SK-N-SH (cell line): ENCODE measurements around the gene ZNF91. TPM values are rescaled to one million over a fixed set of nuclear protein-coding genes. Genes with fewer than 3 reads are reported as not detected.

Experiments
- CTCF ChIA-PET: fragments of 300-600, 350-600 bp; formaldehyde crosslinking; extraction: SDS; loops from one replicate; lab custom pipeline; 2021; lab: Yijun Ruan, JAX
- POLR2A ChIA-PET: fragments of 350-600 bp; sonication (Branson Sonifier 250); formaldehyde crosslinking; extraction: SDS; loops from one replicate; lab custom pipeline; 2020; ENCODE audit warnings: antibody characterized with exemption, inconsistent platforms; lab: Yijun Ruan, JAX
- DNase-seq: peaks from one replicate; pipeline ENCODE4 v3.0.0; 2012
- H2AFZ ChIP-seq: fragments of 200-600 bp; sonication (generic); 2 replicates; pipeline ENCODE4 v1.8.1; 2016; ENCODE audit warnings: antibody characterized with exemption, mild to moderate bottlenecking, low read depth
- H3F3A ChIP-seq: fragments of 200-600 bp; sonication (generic); replicated peaks from 2 replicates; pipeline ENCODE3; 2016; ENCODE audit warnings: antibody characterized with exemption, mild to moderate bottlenecking; ENCODE audit not compliant: insufficient read depth
- H3K27ac ChIP-seq, 2 experiments: fragments of 200-500 bp in 1 of 2; fragments of 200-600 bp in 1 of 2; sonication (Bioruptor generic) in 1 of 2; sonication (generic), shearing (Covaris generic) in 1 of 2; 2 replicates each; pipeline versions ENCODE4 v1.5.1 to v1.6.1; 2014 to 2016; ENCODE audit warnings: low read depth in 2 of 2, inconsistent platforms in 1 of 2, low read length in 1 of 2, mild to moderate bottlenecking in 1 of 2, mixed read lengths in 1 of 2
- H3K27me3 ChIP-seq: fragments of 200-600 bp; sonication (generic), shearing (Covaris generic); 2 replicates; pipeline ENCODE4 v1.6.1; 2016; ENCODE audit warnings: mixed run types; ENCODE audit not compliant: insufficient read depth
- H3K36me3 ChIP-seq, 2 experiments: fragments of 200-500 bp in 1 of 2; fragments of 200-600 bp in 1 of 2; sonication (Bioruptor generic) in 1 of 2; sonication (generic) in 1 of 2; replicated peaks in 1 of 2; 2 replicates each; pipeline versions ENCODE3 to v1.5.1; 2014 to 2016; ENCODE audit warnings: low read length in 1 of 2, mild to moderate bottlenecking in 1 of 2; ENCODE audit not compliant: insufficient read depth in 2 of 2, control insufficient read depth in 1 of 2
- H3K4me1 ChIP-seq, 2 experiments: fragments of 200-500 bp in 1 of 2; fragments of 200-600 bp in 1 of 2; sonication (Bioruptor generic) in 1 of 2; sonication (generic), shearing (Covaris generic) in 1 of 2; 2 replicates each; pipeline versions ENCODE4 v1.5.1 to v1.6.1; 2014 to 2016; ENCODE audit warnings: low read depth in 1 of 2, low read length in 1 of 2, mixed run types in 1 of 2; ENCODE audit not compliant: insufficient read depth in 2 of 2, control insufficient read depth in 1 of 2
- H3K4me2 ChIP-seq: fragments of 200-600 bp; sonication (generic), shearing (Covaris generic); 2 replicates; pipeline ENCODE4 v1.6.1; 2017; ENCODE audit warnings: mixed run types
- H3K4me3 ChIP-seq, 2 experiments: fragments of 200-500 bp in 1 of 2; fragments of 200-600 bp in 1 of 2; sonication (Bioruptor generic) in 1 of 2; sonication (generic), shearing (Covaris generic) in 1 of 2; 2 replicates each; pipeline versions ENCODE4 v1.5.1 to v1.8.1; 2014 to 2016; ENCODE audit warnings: low read depth in 2 of 2, inconsistent platforms in 1 of 2, low read length in 1 of 2, mild to moderate bottlenecking in 1 of 2, mixed read lengths in 1 of 2, moderate library complexity in 1 of 2
- H3K79me2 ChIP-seq: fragments of 200-600 bp; sonication (generic); 2 replicates; pipeline ENCODE4 v1.8.1; 2017; ENCODE audit warnings: mild to moderate bottlenecking; ENCODE audit not compliant: insufficient read depth
- H3K9ac ChIP-seq: fragments of 200-600 bp; sonication (generic); 2 replicates; pipeline ENCODE4 v1.6.1; 2017; ENCODE audit warnings: mixed run types
- H3K9me2 ChIP-seq: fragments of 200-600 bp; sonication (generic); 2 replicates; pipeline ENCODE4 v1.6.1; 2017; ENCODE audit warnings: mixed run types
- H3K9me3 ChIP-seq: fragments of 200-600 bp; sonication (generic); 2 replicates; pipeline ENCODE4 v1.6.1; 2017; ENCODE audit warnings: mixed run types, mild to moderate bottlenecking, moderate library complexity
- H4K20me1 ChIP-seq: fragments of 200-600 bp; sonication (generic); 2 replicates; pipeline ENCODE4 v1.6.1; 2017; ENCODE audit warnings: mild to moderate bottlenecking, mixed run types; ENCODE audit not compliant: insufficient read depth
- CHD2 ChIP-seq: fragments of 150-350 bp; IDR thresholded peaks from 2 replicates; pipeline ENCODE4 v1.6.1; 2018; ENCODE audit warnings: low read length; ENCODE audit not compliant: partially characterized antibody
- CTCF ChIP-seq: fragments of 200-600 bp; sonication (generic); IDR thresholded peaks from 2 replicates; pipeline ENCODE4 v1.6.1; 2017; ENCODE audit warnings: antibody characterized with exemption, mild to moderate bottlenecking, moderate library complexity
- EZH2phosphoT487 ChIP-seq: fragments of 200-600 bp; sonication (generic); IDR thresholded peaks from 2 replicates; pipeline ENCODE4 v1.6.1; 2017; ENCODE audit warnings: low read depth, mixed run types, mild to moderate bottlenecking, antibody characterized with exemption, moderate library complexity, borderline replicate concordance
- FOSL2 ChIP-seq: IDR thresholded peaks from 2 replicates; pipeline ENCODE4 v1.4.0; 2012; ENCODE audit warnings: low read depth, mild to moderate bottlenecking, moderate library complexity, borderline replicate concordance
- IRF3 ChIP-seq: fragments of 150-350 bp; IDR thresholded peaks from 2 replicates; pipeline ENCODE4 v1.6.1; 2016; ENCODE audit warnings: mild to moderate bottlenecking, low read depth, low read length
- JUND ChIP-seq: IDR thresholded peaks from 2 replicates; pipeline ENCODE4 v1.4.0; 2012
- MEF2A ChIP-seq: IDR thresholded peaks from 2 replicates; pipeline ENCODE4 v1.4.0; 2012; ENCODE audit warnings: low read depth, borderline replicate concordance
- MXI1 ChIP-seq: IDR thresholded peaks from 2 replicates; pipeline ENCODE4 v1.6.1; 2012; ENCODE audit warnings: mild to moderate bottlenecking, low read depth, low read length, improper control_type of control experiment
- PBX3 ChIP-seq: IDR thresholded peaks from 2 replicates; pipeline ENCODE4; 2012
- REST ChIP-seq: IDR thresholded peaks from 2 replicates; pipeline ENCODE4 v1.6.1; 2012; ENCODE audit warnings: mild to moderate bottlenecking, low read depth, low read length, moderate library complexity
- RXRA ChIP-seq: IDR thresholded peaks from 2 replicates; pipeline ENCODE4 v1.4.0; 2012; ENCODE audit warnings: low read depth, mild to moderate bottlenecking, borderline replicate concordance
- SIN3A ChIP-seq: IDR thresholded peaks from 2 replicates; pipeline ENCODE4 v1.6.1; 2012; ENCODE audit warnings: low read depth, mild to moderate bottlenecking, low read length, moderate library complexity, borderline replicate concordance
- TEAD4 ChIP-seq: IDR thresholded peaks from 2 replicates; pipeline ENCODE4 v1.4.0; 2012; ENCODE audit warnings: mild to moderate bottlenecking, borderline replicate concordance; ENCODE audit not compliant: insufficient read depth
- USF1 ChIP-seq: IDR thresholded peaks from 2 replicates; pipeline ENCODE4 v1.4.0; 2012; ENCODE audit warnings: low read depth, borderline replicate concordance
- YY1 ChIP-seq: IDR thresholded peaks from 2 replicates; pipeline ENCODE4 v1.4.0; 2012; ENCODE audit warnings: low read depth, mild to moderate bottlenecking
- WGBS: methylation state at CpG from one replicate; pipeline ENCODE4 v1.1.6; 2017; ENCODE audit warnings: low lambda C conversion rate; 5-methylcytosine and 5-hydroxymethylcytosine counted together
- polyA plus RNA-seq, 3 experiments: library from polyadenylated mRNA; depleted of rRNA; stranded (reverse); fragments of >200 nt; gene quantifications; 2 replicates each; pipeline ENCODE4 v1.2.3, GENCODE V29; 2012
- TF ChIP-seq, protein P1 (sequence below): IDR thresholded peaks from 2 replicates; pipeline ENCODE4 v1.4.0; 2012; ENCODE audit warnings: low read depth

ZNF91 gene
- polyA plus RNA-seq, 1 of the 3 experiments (the other 2 are of a cell fraction) = 11.8 TPM

DNA sequence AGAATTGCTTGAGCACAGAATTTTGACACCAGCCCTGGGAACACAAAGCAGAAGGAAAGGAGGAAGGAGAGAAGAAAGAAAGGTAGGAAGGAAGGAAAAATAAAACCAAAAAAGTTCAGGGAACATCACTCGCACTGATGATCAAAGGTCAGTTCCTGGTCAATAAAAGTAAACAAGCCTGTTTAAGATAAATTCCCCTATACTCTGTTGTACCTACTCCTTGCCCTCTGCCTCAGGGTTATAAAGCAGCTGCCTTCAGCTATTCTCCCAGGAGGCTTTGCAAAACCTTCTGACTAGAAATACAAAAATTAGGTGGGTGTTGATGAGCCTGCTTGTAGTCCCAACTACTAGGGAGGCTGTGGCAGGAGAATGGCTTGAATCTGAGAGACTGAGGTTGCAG, 14.9 kb upstream of the ZNF91 start:
- CTCF ChIA-PET = no interaction called here
- H3K27ac ChIP-seq = no peak overlapping the region
- POLR2A ChIA-PET = no interaction called here
- no peaks in the 10 kb centered on the region for H3K27me3 ChIP-seq
- H3K9me3 ChIP-seq = no peaks in the 10 kb centered on the region
- H3K9ac ChIP-seq = no peak overlapping the region
- H4K20me1 ChIP-seq = no peaks in the 10 kb centered on the region
- TF ChIP-seq USF1 = no peak
- no peak for TF ChIP-seq MXI1
- no peak for TF ChIP-seq IRF3
- TF ChIP-seq EZH2phosphoT487 = no peak
- TF ChIP-seq YY1 = no peak
- TF ChIP-seq MEF2A = no peak
- no peak for TF ChIP-seq FOSL2
- TF ChIP-seq CHD2 = no peak
- no peak for TF ChIP-seq CTCF
- no peak for TF ChIP-seq TEAD4
- TF ChIP-seq REST = no peak
- TF ChIP-seq SIN3A = no peak
- no peak for TF ChIP-seq JUND
- TF ChIP-seq PBX3 = no peak
- TF ChIP-seq, protein P1, sequence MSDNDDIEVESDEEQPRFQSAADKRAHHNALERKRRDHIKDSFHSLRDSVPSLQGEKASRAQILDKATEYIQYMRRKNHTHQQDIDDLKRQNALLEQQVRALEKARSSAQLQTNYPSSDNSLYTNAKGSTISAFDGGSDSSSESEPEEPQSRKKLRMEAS = no peak
- TF ChIP-seq RXRA = no peak
- DNase-seq = no peak
- H3K79me2 ChIP-seq = no peaks in the 10 kb centered on the region
- no peaks in the 10 kb centered on the region for H3K9me2 ChIP-seq
- H2AFZ ChIP-seq = no peak overlapping the region
- no peak overlapping the region for H3K4me3 ChIP-seq
- H3K4me2 ChIP-seq = no peak overlapping the region
- 95% methylated on average over 1 of the region's 1 CpG for WGBS
- H3K36me3 ChIP-seq = no peaks in the 10 kb centered on the region
- H3K4me1 ChIP-seq = no peaks in the 10 kb centered on the region; a peak in 1 of 4 replicates
- no peaks in the 10 kb centered on the region for H3F3A ChIP-seq
